Left ventricle myocardium superior (tissue), 1 donor: Measurements from ENCODE around the gene RNF43. TPM values are rescaled to one million over a fixed set of nuclear protein-coding genes. Genes with fewer than 3 reads are reported as not detected.

Experiments
- ATAC-seq: fragments of 200-7000 bp; cut with Tn5 transposase; one replicate; pipeline ENCODE4 v1.9.1; 2020; ENCODE audit warnings: mild to moderate bottlenecking, moderate library complexity
- DNase-seq: peaks from one replicate; pipeline ENCODE4 v3.0.0-alpha.2; 2020
- intact Hi-C: fragments of 100-400 bp; cut with micrococcal nuclease; formaldehyde crosslinking; loops from one replicate; pipeline ENCODE4 v1.11.0; 2022
- total RNA-seq: library from RNA; stranded (reverse); fragmentation: NEBNext Ultra II Directional; extraction: Animal tissue kit (Norgen Biotek cat#: 25700); gene quantifications from one replicate; pipeline ENCODE4 v1.2.1, GENCODE V29; 2021
- donor health status: DM: no; HTN: yes; CAD: no; lungs with severe emphysema.

RNF43 gene
- total RNA-seq, 1 donor from 2014 or later, result 6.6 TPM

GRCh38 chr17:58370309-58370708 is 47.0 kb downstream of the RNF43 start:
- DNase-seq (no peak), ATAC-seq (no peak)
- intact Hi-C loops, result no loop called here

- intact Hi-C loops, result no loop called here
- ATAC-seq (no peak), DNase-seq (no peak)
Measured at GRCh38 chr17:58369214-58370031, 47.9 kb downstream of the RNF43 start.

- ATAC-seq, result no peak
Measured at GRCh38 chr17:58368860-58369213, 48.5 kb downstream of the RNF43 start.

More at GRCh38 chr17:58368860-58369213, 48.5 kb downstream of the RNF43 start:
- intact Hi-C loops, result no loop called here
- no peak for DNase-seq

Other genes with a start within 250 kb of the RNF43 start
- not detected for gene EPX, start 224.8 kb downstream of the RNF43 start, total RNA-seq
- gene MKS1, start 198.3 kb downstream of the RNF43 start, total RNA-seq, result 10.1 TPM
- gene LPO, start 178.9 kb downstream of the RNF43 start, total RNA-seq, result not detected
- 0.42 TPM for gene MPO, start 136.6 kb downstream of the RNF43 start, total RNA-seq
- 18.8 TPM for gene TSPOAP1, start 88.7 kb downstream of the RNF43 start, total RNA-seq
- gene SUPT4H1, start 65.3 kb downstream of the RNF43 start, total RNA-seq, result 62.2 TPM
- gene HSF5, start 70.9 kb upstream of the RNF43 start, total RNA-seq, result not detected
- 12.6 TPM for gene MTMR4, start 97.1 kb upstream of the RNF43 start, total RNA-seq